ENCODE measurements around the gene STRADA.

Gene STRADA

DNA sequence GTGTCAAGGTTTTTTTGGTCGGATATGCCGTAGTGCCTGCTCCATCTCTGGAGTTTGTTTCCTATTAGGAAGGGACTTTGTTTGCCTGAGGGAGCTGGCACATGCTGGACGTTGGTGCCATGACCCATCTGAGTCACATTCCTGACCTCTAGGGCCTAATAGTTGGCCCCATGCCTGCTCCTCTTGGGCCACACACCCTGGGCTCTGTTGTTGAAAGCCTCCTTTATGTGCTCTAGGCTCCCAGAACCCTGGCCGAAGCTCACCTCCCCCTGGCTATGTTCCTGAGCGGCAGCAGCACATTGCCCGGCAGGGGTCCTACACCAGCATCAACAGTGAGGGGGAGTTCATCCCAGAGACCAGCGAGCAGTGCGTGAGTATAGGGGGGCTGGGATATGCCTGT, 60.1 kb downstream of the STRADA start:
- H3K27ac ChIP-seq = no peak overlapping the region
- no peak for TF ChIP-seq CTCF (IDR thresholded peaks at IDR 0.05)
- no peak for TF ChIP-seq ZFX (IDR thresholded peaks at IDR 0.05; ENCODE audit: borderline replicate concordance)

GRCh38 chr17:63680700-63681099, 60.9 kb downstream of the STRADA start:
- no peak overlapping the region for H3K27ac ChIP-seq
- no peak for TF ChIP-seq ZFX (IDR thresholded peaks at IDR 0.05; ENCODE audit: borderline replicate concordance)
- no peak for TF ChIP-seq CTCF (IDR thresholded peaks at IDR 0.05)

DNA sequence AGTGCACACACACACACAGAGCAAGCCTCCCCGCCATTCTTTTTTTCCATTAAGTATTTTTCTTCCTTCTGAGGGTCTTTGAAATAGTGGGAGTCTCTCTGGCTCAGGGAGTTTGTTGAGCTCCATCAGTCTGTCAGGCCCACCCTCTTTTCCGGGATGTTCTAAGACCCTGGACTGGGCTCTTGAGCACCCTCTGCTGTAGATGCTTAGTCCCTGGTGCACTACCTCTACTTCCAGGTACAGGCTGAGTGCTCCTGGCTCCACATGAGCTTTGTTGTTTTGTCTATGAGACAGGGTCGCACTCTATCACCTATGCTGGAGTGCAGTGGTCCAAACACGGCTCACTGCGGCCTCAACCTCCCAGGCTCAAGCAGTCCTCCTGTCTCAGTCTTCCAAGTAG, 62.4 kb downstream of the STRADA start:
- TF ChIP-seq ZFX (IDR thresholded peaks at IDR 0.05; ENCODE audit: borderline replicate concordance) (no peak), CTCF (IDR thresholded peaks at IDR 0.05) (peak; percentile 29; the same call in 1 of the 2 replicates)
- no peak overlapping the region for H3K27ac ChIP-seq

DNA sequence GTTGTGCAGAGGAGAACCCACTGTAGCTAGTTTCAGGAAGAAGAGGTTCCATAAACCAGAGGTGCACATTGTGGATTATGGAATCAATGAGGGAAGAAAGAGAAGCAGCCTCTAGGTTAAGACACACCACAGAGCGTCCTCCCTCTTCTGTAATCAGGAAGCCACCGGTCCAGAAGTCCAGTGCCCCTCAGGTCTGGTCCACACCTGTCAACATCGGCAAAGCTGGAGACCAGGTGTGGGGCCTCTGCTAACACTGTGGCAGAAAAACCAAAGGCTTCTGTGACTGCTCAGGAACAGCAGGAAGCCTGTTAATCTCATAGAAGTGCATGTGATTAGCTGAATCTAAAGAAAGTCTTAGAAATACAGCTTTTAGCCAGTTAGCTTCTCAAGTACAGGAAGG, 65.0 kb downstream of the STRADA start:
- TF ChIP-seq ZFX (IDR thresholded peaks at IDR 0.05; ENCODE audit: borderline replicate concordance) = no peak
- no peak for TF ChIP-seq CTCF (IDR thresholded peaks at IDR 0.05)
- H3K27ac ChIP-seq = no peak overlapping the region

DNA sequence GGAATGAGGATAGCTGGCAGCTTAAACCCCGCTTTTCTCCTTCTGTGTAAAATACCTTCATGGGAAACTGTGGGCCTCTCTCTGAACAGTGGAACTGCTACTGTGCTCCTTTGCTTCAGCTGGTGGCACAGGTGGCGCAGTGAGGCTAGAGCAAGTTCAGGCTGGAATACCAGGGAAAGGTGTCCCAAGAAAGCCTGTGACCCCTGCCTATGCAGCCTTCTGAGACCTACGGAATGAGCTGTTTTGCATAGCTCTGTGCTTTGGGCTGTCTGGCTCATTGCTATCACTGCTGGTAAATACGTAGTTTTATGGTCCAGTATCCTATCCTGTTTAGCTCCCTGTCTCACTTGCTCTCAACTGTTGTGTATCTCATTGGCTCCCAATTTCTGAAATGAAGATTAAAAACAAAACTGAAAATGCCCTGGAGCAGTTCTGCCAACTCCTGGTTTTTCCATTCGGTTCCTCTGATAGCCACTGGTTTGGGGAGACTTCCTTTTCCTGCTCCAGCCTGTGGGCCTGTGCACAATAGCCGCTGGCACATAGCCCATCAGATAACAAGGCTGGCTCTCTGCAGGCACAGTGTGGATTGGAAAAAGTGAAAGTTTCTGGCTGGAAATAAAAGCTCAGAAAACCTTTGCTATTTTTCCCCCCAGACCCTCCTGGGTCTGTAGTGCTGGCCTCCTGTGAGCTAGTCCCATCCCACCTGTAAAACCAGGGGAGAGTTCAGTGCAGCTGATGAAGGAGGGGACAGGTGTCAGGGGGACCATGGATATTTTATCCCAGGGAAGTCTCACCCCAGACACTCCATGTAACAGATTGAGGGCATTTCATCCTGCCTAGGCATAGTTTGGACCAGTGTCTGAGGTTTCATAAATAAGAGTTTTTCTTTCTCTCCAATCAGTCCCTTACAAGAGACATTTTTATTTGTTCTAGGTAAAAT, 65.7 kb downstream of the STRADA start:
- TF ChIP-seq ZFX (IDR thresholded peaks at IDR 0.05; ENCODE audit: borderline replicate concordance) = no peak
- no peak for TF ChIP-seq CTCF (IDR thresholded peaks at IDR 0.05)
- peak overlapping the region; percentile 47 for H3K27ac ChIP-seq

- H3K27ac ChIP-seq = peak overlapping the region; percentile 47
Measured at GRCh38 chr17:63675231-63675606, 66.4 kb downstream of the STRADA start.

More at GRCh38 chr17:63675231-63675606, 66.4 kb downstream of the STRADA start:
- TF ChIP-seq ZFX (IDR thresholded peaks at IDR 0.05; ENCODE audit: borderline replicate concordance) (no peak), CTCF (IDR thresholded peaks at IDR 0.05) (no peak)
